ENCODE results near the gene KRT82.

DNA sequence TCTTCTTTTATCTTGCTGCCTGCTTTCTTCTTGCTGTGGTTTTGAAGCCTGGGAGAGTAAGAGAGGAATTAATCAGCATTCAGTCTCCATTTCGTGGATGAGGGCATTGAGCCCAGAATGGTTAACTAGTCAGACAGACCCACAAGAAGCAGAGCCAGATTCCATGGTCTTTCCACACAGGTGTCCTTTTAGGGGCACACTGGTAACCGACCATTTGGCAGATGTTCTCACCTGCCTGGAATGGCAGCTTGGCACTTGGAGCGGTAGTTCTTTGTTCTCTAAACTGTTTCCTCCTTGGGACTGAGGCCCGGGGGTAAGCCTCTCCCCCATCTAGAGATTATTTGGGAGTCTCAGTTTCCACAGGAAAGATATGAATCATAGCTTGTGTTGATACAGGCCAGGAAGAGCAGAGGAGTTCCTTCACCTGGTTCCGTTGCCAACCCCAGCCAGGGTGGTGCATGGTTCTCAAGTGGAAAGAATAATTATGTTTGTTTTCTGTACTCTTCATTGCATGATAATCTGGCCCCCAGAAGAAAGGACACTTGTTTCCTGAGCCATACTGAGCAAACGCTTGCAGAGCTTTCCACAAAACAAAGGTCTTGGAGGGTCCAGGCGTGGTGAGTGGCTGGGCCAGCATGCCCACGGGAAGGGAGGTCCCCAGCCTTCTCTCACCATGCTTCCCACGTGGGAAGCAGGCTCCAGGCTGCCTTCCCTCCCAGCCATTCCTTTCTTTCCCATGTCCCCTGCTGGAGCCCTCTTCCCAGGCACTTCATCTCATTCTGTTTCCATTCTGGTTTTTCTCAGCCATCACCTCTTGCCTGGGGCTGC lies 30.1 kb upstream of the KRT82 start:
- TF ChIP-seq, protein P1, sequence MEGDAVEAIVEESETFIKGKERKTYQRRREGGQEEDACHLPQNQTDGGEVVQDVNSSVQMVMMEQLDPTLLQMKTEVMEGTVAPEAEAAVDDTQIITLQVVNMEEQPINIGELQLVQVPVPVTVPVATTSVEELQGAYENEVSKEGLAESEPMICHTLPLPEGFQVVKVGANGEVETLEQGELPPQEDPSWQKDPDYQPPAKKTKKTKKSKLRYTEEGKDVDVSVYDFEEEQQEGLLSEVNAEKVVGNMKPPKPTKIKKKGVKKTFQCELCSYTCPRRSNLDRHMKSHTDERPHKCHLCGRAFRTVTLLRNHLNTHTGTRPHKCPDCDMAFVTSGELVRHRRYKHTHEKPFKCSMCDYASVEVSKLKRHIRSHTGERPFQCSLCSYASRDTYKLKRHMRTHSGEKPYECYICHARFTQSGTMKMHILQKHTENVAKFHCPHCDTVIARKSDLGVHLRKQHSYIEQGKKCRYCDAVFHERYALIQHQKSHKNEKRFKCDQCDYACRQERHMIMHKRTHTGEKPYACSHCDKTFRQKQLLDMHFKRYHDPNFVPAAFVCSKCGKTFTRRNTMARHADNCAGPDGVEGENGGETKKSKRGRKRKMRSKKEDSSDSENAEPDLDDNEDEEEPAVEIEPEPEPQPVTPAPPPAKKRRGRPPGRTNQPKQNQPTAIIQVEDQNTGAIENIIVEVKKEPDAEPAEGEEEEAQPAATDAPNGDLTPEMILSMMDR (IDR thresholded peaks at IDR 0.05) = no peak
- TF ChIP-seq POLR2A (IDR thresholded peaks at IDR 0.05) = no peak
